PC-3 (cell line): ENCODE data around the gene GPN2. TPM values are rescaled to one million over a fixed set of nuclear protein-coding genes. Genes with fewer than 3 reads are reported as not detected.

Experiments
- ATAC-seq: fragments of 200-7000 bp; cut with Tn5 transposase; 2 replicates; pipeline ENCODE4 v1.9.1; 2020; ENCODE audit warnings: mild to moderate bottlenecking, moderate library complexity
- BruUV-seq: library from RNA; stranded (reverse); fragments of 400-500 nt; replicated peaks from 2 replicates; lab custom pipeline; 2021; lab: Mats Ljungman, UMichigan
- CTCF ChIA-PET: fragments of 300-600 bp; sonication (Branson Sonifier 250); formaldehyde crosslinking; loops from one replicate; lab custom pipeline; 2022; ENCODE audit warnings: antibody characterized with exemption; lab: Charles Lee
- POLR2A ChIA-PET: fragments of 300-600 bp; sonication (Branson Sonifier 250); formaldehyde crosslinking; loops from one replicate; lab custom pipeline; 2022; ENCODE audit warnings: antibody characterized with exemption; ENCODE audit not compliant: unreplicated experiment; lab: Charles Lee
- DNase-seq: peaks from one replicate; pipeline ENCODE4 v3.0.0-alpha.2; 2015
- H2AFZ ChIP-seq: fragments of 300-600 bp; sonication (generic); 2 replicates; pipeline ENCODE4 v1.6.0; 2016; ENCODE audit warnings: antibody characterized with exemption, low read length
- H3F3A ChIP-seq: fragments of 300-600 bp; sonication (generic); one replicate; pipeline ENCODE4 v1.6.0; 2017; ENCODE audit warnings: antibody characterized with exemption, low read length, control low read depth, mild to moderate bottlenecking; ENCODE audit not compliant: unreplicated experiment
- H3K27ac ChIP-seq: fragments of 300-600 bp; sonication (generic); 2 replicates; pipeline ENCODE4 v1.5.1; 2016; ENCODE audit warnings: mild to moderate bottlenecking, low read length
- H3K27me3 ChIP-seq: fragments of 300-600 bp; sonication (generic); 2 replicates; pipeline ENCODE4 v1.6.1; 2016; ENCODE audit warnings: low read length, mixed read lengths
- H3K36me3 ChIP-seq: fragments of 300-600 bp; sonication (generic); 2 replicates; pipeline ENCODE4 v1.6.1; 2016; ENCODE audit warnings: low read depth, mixed run types, low read length, mixed read lengths
- H3K4me1 ChIP-seq: fragments of 300-600 bp; sonication (generic); 2 replicates; pipeline ENCODE4 v1.5.1; 2016; ENCODE audit warnings: low read length; ENCODE audit not compliant: insufficient read depth
- H3K4me2 ChIP-seq: fragments of 300-600 bp; sonication (generic); 2 replicates; pipeline ENCODE4 v1.6.0; 2016; ENCODE audit warnings: low read length
- H3K4me3 ChIP-seq: fragments of 300-600 bp; sonication (generic); 2 replicates; pipeline ENCODE4 v1.5.1; 2016; ENCODE audit warnings: mild to moderate bottlenecking, low read length, mixed read lengths
- H3K79me2 ChIP-seq: fragments of 300-600 bp; sonication (generic); 2 replicates; pipeline ENCODE4 v1.6.1; 2017; ENCODE audit warnings: low read length, mixed read lengths
- H3K9ac ChIP-seq: fragments of 300-600 bp; sonication (generic); 2 replicates; pipeline ENCODE4 v1.6.0; 2016; ENCODE audit warnings: mild to moderate bottlenecking, low read length
- H3K9me2 ChIP-seq: fragments of 300-600 bp; sonication (generic); replicated peaks from 2 replicates; pipeline ENCODE4 v1.6.1; 2016; ENCODE audit warnings: mixed run types, low read length, mixed read lengths
- H3K9me3 ChIP-seq: fragments of 300-600 bp; sonication (generic); 2 replicates; pipeline ENCODE4 v1.6.1; 2016; ENCODE audit warnings: low read length, mixed read lengths
- H4K20me1 ChIP-seq: fragments of 300-600 bp; sonication (generic); 2 replicates; pipeline ENCODE4 v1.6.1; 2016; ENCODE audit warnings: low read length, mixed read lengths
- EZH2 ChIP-seq: fragments of 300-600 bp; sonication (generic); IDR thresholded peaks from one replicate; pipeline ENCODE4 v1.6.1; 2017; ENCODE audit warnings: antibody characterized with exemption, mild to moderate bottlenecking, low read length; ENCODE audit not compliant: unreplicated experiment
- EZH2phosphoT487 ChIP-seq: fragments of 300-600 bp; sonication (generic); IDR thresholded peaks from 2 replicates; pipeline ENCODE4 v1.6.1; 2018; ENCODE audit warnings: mild to moderate bottlenecking, antibody characterized with exemption, low read length, borderline replicate concordance
- intact Hi-C: fragments of 100-400 bp; cut with micrococcal nuclease; formaldehyde crosslinking; loops from 2 replicates; pipeline ENCODE4 v1.9.0; 2023
- total RNA-seq: library from RNA; depleted of rRNA; stranded (reverse); fragments of >200 nt; gene quantifications from 2 replicates; pipeline ENCODE4 v1.2.3, GENCODE V29; 2014
- TF ChIP-seq, protein P1 (sequence below): fragments of 300-600 bp; sonication (generic); conservative IDR thresholded peaks from 2 replicates; pipeline ENCODE4 v1.5.1; 2017; ENCODE audit warnings: antibody characterized with exemption, low read depth, mild to moderate bottlenecking, low read length

Gene GPN2
- total RNA-seq, 1 experiment from 2014 or later, result 24.6 TPM

DNA sequence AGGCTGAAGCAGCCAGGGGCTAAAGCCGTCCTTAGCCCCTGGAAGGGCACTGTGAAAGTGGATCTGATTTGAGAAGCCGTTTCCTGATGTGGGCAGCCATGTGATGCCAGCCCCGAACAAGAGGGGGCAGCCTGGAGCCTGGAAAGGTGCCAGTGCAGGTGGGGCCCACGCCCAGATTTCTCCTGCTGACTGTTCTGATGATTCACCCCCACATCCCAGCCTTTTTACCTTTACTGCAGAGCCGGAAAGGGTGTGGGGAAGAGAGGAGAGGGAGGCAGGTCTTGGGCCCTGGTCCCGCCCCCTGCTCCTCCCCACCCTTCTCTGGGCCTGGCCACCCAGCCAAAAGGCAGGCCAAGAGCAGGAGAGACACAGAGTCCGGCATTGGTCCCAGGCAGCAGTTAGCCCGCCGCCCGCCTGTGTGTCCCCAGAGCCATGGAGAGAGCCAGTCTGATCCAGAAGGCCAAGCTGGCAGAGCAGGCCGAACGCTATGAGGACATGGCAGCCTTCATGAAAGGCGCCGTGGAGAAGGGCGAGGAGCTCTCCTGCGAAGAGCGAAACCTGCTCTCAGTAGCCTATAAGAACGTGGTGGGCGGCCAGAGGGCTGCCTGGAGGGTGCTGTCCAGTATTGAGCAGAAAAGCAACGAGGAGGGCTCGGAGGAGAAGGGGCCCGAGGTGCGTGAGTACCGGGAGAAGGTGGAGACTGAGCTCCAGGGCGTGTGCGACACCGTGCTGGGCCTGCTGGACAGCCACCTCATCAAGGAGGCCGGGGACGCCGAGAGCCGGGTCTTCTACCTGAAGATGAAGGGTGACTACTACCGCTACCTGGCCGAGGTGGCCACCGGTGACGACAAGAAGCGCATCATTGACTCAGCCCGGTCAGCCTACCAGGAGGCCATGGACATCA, 27.1 kb downstream of the GPN2 start, which contains the start of gene SFN:
Gene SFN, plus strand, starts transcription at position 369 of the 904 bp plus-strand sequence. Its CDS starts 64 bp downstream, at position 433.
- Histone ChIP-seq H3K27ac (peak within 1 kb of the TSS; percentile 95), H3K4me1 (peaks cover 52% of the 10 kb centered on the region), H3K36me3 (no peaks in the 10 kb centered on the region), H2AFZ (0 out of 2 replicates have a peak within 1 kb of the TSS, but pooled peaks have one; percentile 4), H4K20me1 (peaks cover 7% of the 10 kb centered on the region; the same call in 1 of the 2 replicates), H3K79me2 (peaks cover 20% of the 10 kb centered on the region), H3K9me3 (no peaks in the 10 kb centered on the region), H3K4me2 (peak within 1 kb of the TSS; percentile 85), H3K9ac (peak within 1 kb of the TSS; percentile 93), H3K27me3 (no peaks in the 10 kb centered on the region), H3K4me3 (peak within 1 kb of the TSS; percentile 90), H3F3A (peaks cover 16% of the 10 kb centered on the region), H3K9me2 (no peaks in the 10 kb centered on the region)
- intact Hi-C loops, result loop anchor here (1.0 to 10.0 kb wide), 4 partner anchors 10 to 168 kb away; partner anchors contain the start of genes ARID1A and PIGV
- TSS peak; percentile 96 for BruUV-seq
- DNase-seq (peak; percentile 98), ATAC-seq (peak; percentile 59)
- no peak for TF ChIP-seq EZH2
- TF ChIP-seq, protein P1, sequence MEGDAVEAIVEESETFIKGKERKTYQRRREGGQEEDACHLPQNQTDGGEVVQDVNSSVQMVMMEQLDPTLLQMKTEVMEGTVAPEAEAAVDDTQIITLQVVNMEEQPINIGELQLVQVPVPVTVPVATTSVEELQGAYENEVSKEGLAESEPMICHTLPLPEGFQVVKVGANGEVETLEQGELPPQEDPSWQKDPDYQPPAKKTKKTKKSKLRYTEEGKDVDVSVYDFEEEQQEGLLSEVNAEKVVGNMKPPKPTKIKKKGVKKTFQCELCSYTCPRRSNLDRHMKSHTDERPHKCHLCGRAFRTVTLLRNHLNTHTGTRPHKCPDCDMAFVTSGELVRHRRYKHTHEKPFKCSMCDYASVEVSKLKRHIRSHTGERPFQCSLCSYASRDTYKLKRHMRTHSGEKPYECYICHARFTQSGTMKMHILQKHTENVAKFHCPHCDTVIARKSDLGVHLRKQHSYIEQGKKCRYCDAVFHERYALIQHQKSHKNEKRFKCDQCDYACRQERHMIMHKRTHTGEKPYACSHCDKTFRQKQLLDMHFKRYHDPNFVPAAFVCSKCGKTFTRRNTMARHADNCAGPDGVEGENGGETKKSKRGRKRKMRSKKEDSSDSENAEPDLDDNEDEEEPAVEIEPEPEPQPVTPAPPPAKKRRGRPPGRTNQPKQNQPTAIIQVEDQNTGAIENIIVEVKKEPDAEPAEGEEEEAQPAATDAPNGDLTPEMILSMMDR, result peak; percentile 91
- CTCF ChIA-PET, result interaction anchor here (0.7 kb wide), 1 partner anchor 64 kb away, joined by 4 read pairs; no protein-coding TSS in a partner anchor
- POLR2A ChIA-PET, result no interaction called here

DNA sequence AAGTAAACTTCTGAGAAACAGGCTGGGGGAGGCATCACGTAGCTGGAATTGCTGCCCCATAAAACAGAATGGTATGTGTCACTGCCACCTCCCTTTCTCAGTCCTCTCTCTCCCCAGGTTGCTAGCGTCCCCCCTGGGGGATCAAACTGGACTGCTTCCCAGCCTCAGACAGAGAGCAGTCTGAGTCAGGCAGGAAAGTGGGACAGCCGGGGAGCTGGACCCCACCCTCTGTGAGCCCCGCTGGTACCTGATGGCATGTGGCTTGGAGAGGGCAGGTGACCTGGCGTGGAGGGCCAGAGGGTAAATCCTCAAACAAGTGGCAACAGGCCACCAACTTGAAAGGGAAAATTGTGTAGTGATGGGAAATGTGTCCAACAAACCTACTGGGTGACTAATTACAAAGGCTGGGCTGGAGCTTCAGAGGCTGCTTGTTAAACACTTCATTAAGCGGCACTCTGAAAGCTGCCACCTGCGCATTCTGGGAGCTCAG, 28.1 kb downstream of the GPN2 start:
- Histone ChIP-seq H3K27me3 (no peaks in the 10 kb centered on the region), H3K4me1 (peaks cover 52% of the 10 kb centered on the region), H4K20me1 (peaks cover 7% of the 10 kb centered on the region; the same call in 1 of the 2 replicates), H3K79me2 (peaks cover 20% of the 10 kb centered on the region), H2AFZ (0 out of 2 replicates have a peak overlapping the region, but pooled peaks have one; percentile 4), H3K9me2 (no peaks in the 10 kb centered on the region), H3F3A (peaks cover 16% of the 10 kb centered on the region), H3K4me2 (peak overlapping the region; percentile 61), H3K4me3 (no peak overlapping the region; the same call in 1 of the 2 replicates), H3K27ac (peak overlapping the region; percentile 95), H3K9me3 (no peaks in the 10 kb centered on the region), H3K9ac (peak overlapping the region; percentile 62), H3K36me3 (no peaks in the 10 kb centered on the region)
- ATAC-seq, result 0 out of 2 replicates have a peak, but pooled peaks have one; percentile 1
- POLR2A ChIA-PET, result interaction anchor here (0.6 kb wide), 1 partner anchor 283 kb away, joined by 3 read pairs; no protein-coding TSS in a partner anchor
- CTCF ChIA-PET, result interaction anchor here (0.5 to 1.2 kb wide), 3 partner anchors 13 to 63 kb away, joined by 3 to 11 read pairs (median 4); no protein-coding TSS in a partner anchor
- intact Hi-C loops, result loop anchor here (1.0 to 10.0 kb wide), 3 partner anchors 9 to 167 kb away; partner anchors contain the start of genes ARID1A and PIGV
- BruUV-seq, result no TSS peak
- no peak for TF ChIP-seq EZH2phosphoT487
- no peak for TF ChIP-seq EZH2
- TF ChIP-seq, protein P1, result no peak
- DNase-seq, result peak; percentile 86
